Gastrocnemius medialis (tissue), 4 donors: Measurements from ENCODE around the gene RFTN1. TPM values are rescaled to one million over a fixed set of nuclear protein-coding genes. Genes with fewer than 3 reads are reported as not detected.

Experiments used
- ATAC-seq, 2 donors: fragments of 150-250 bp; one replicate each; pipeline ENCODE4 v1.9.1; 2016
- DNase-seq, 2 donors: peaks; one replicate each; pipeline ENCODE4 v3.0.0-alpha.2; 2019
- H3K27ac ChIP-seq, 4 donors: fragments of 200-600 bp; sonication (generic); 1 replicate in 1 of 4; 2 replicates in 3 of 4; pipeline ENCODE4 v1.5.1; 2016 to 2018; ENCODE audit warnings: mild to moderate bottlenecking in 2 of 4, moderate library complexity in 1 of 4
- H3K27me3 ChIP-seq, 3 donors: fragments of 200-600 bp; sonication (generic) in 2 of 3; 1 replicate in 1 of 3; 2 replicates in 2 of 3; pipeline versions ENCODE4 v1.5.1 to v1.6.0; 2016 to 2019; ENCODE audit warnings: mild to moderate bottlenecking in 1 of 3, moderate library complexity in 1 of 3
- H3K36me3 ChIP-seq, 2 donors: fragments of 200-600 bp; sonication (generic) in 1 of 2; one replicate each; pipeline ENCODE4 v1.5.1; 2017 to 2018
- H3K4me1 ChIP-seq, 2 donors: fragments of 200-600 bp; sonication (generic) in 1 of 2; one replicate each; pipeline ENCODE4 v1.5.1; 2016 to 2017; ENCODE audit warnings: mild to moderate bottlenecking in 2 of 2
- H3K4me3 ChIP-seq, 4 donors: fragments of 200-600 bp; sonication (generic) in 3 of 4; 1 replicate in 1 of 4; 2 replicates in 3 of 4; pipeline ENCODE4 v1.5.1; 2016 to 2019; ENCODE audit warnings: mild to moderate bottlenecking in 2 of 4
- H3K9me3 ChIP-seq, 3 donors: fragments of 200-600 bp; sonication (generic) in 2 of 3; 1 replicate in 1 of 3; 2 replicates in 2 of 3; pipeline ENCODE4 v1.5.1; 2016 to 2019
- CTCF ChIP-seq, 5 experiments: fragments of 450-650 bp in 3 of 5; fragments of 200-600 bp in 2 of 5; sonication (generic) in 2 of 5; IDR thresholded peaks in 4 of 5; conservative IDR thresholded peaks in 1 of 5; 1 replicate in 4 of 5; 2 replicates in 1 of 5; pipeline ENCODE4 v1.5.1; 2016 to 2019; ENCODE audit warnings: antibody characterized with exemption in 5 of 5, mild to moderate bottlenecking in 3 of 5, moderate library complexity in 3 of 5
- POLR2A ChIP-seq, 2 donors: fragments of 450-650 bp; IDR thresholded peaks; one replicate each; pipeline ENCODE4 v1.6.1; 2017; ENCODE audit warnings: antibody characterized with exemption in 2 of 2, mild to moderate bottlenecking in 2 of 2, moderate library complexity in 2 of 2
- in situ Hi-C, 4 donors: fragments of 200-750 bp; cut with MboI; loops; one replicate each; pipeline versions ENCODE4 v1.15.0 to v1.8.0; 2017; ENCODE audit warnings: low sequenced_read_pairs in 4 of 4
- intact Hi-C: fragments of 100-400 bp; cut with DNase I; formaldehyde crosslinking; loops from one replicate; pipeline ENCODE4 v1.15.1; 2023; ENCODE audit warnings: low total_unique reads
- total RNA-seq, 4 donors: library from RNA; depleted of rRNA; stranded (reverse); fragments of >200 nt; gene quantifications; one replicate each; pipeline versions ENCODE4 v1.1.0 to v1.2.3, GENCODE V29; 2016

Gene RFTN1
- total RNA-seq, 4 donors from 2014 or later, result 10.7 to 22.8 (median 11.7) TPM

DNA sequence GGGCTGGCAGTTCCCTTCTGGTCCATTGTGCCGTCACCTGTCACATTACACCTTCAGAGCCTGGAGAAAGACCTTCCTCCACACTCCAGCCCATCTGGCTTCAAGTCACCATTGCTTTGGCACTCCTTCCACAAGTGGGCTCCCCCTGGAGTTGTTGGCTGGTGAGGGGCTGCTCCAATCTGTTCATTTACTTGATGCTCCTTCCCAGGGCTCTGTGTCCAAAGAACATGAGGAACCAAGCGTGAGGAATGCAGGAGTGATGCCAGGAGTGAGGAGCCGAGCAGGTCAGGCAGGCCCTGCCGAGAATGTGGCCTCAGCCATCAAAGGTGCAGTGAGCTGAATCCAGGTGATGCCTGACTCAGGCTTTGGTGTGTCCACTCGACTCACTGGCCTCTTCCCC is 191.3 kb downstream of the RFTN1 start:
- no peak for TF ChIP-seq CTCF (IDR thresholded peaks at IDR 0.05 in 4 of 5, conservative IDR thresholded peaks at IDR 0.05 in 1 of 5)
- no peak for TF ChIP-seq POLR2A (IDR thresholded peaks at IDR 0.05)
- peaks cover 0 to 3% of the 10 kb centered on the region in 2 donors for H3K4me1 ChIP-seq
- no peak overlapping the region for H3K27ac ChIP-seq
- no peak for DNase-seq
- peaks cover 0 to 17% of the 10 kb centered on the region in 2 donors for H3K36me3 ChIP-seq
- no peak for ATAC-seq
- H3K4me3 ChIP-seq, result no peak overlapping the region
- no peaks in the 10 kb centered on the region for H3K27me3 ChIP-seq
- intact Hi-C loops, result no loop called here
- in situ Hi-C loops, result no loop called here
- H3K9me3 ChIP-seq, result no peaks in the 10 kb centered on the region

GRCh38 chr3:16320711-16321110 is 192.8 kb downstream of the RFTN1 start:
- intact Hi-C loops (no loop called here), in situ Hi-C loops (no loop called here)
- ATAC-seq (no peak), DNase-seq (no peak)
- Histone ChIP-seq H3K4me1 (peaks cover 3 to 4% of the 10 kb centered on the region in 2 donors), H3K27ac (no peak overlapping the region), H3K4me3 (no peak overlapping the region), H3K9me3 (no peaks in the 10 kb centered on the region), H3K27me3 (no peaks in the 10 kb centered on the region), H3K36me3 (peaks cover 0 to 12% of the 10 kb centered on the region in 2 donors)
- TF ChIP-seq CTCF (IDR thresholded peaks at IDR 0.05 in 4 of 5, conservative IDR thresholded peaks at IDR 0.05 in 1 of 5) (no peak), POLR2A (IDR thresholded peaks at IDR 0.05) (no peak)

GRCh38 chr3:16319723-16320122 is 193.8 kb downstream of the RFTN1 start:
- H3K9me3 ChIP-seq, result no peaks in the 10 kb centered on the region
- no peak overlapping the region for H3K4me3 ChIP-seq
- in situ Hi-C loops (loop anchor here in 1 of 4 donors (10.0 kb wide), 1 partner anchor 55 kb away; no protein-coding TSS in a partner anchor), intact Hi-C loops (no loop called here)
- peaks cover 0 to 12% of the 10 kb centered on the region in 2 donors for H3K36me3 ChIP-seq
- H3K4me1 ChIP-seq, result peaks cover 3 to 4% of the 10 kb centered on the region in 2 donors
- no peak for DNase-seq
- H3K27me3 ChIP-seq, result no peaks in the 10 kb centered on the region
- no peak for TF ChIP-seq CTCF (IDR thresholded peaks at IDR 0.05 in 4 of 5, conservative IDR thresholded peaks at IDR 0.05 in 1 of 5)
- no peak for TF ChIP-seq POLR2A (IDR thresholded peaks at IDR 0.05)
- no peak overlapping the region for H3K27ac ChIP-seq
- ATAC-seq, result no peak

- no peak for DNase-seq
- TF ChIP-seq POLR2A (IDR thresholded peaks at IDR 0.05) (no peak), CTCF (IDR thresholded peaks at IDR 0.05 in 4 of 5, conservative IDR thresholded peaks at IDR 0.05 in 1 of 5) (peak in 3 of 5 experiments; percentile 8 to 31 (median 27))
- Histone ChIP-seq H3K36me3 (peaks cover 0 to 12% of the 10 kb centered on the region in 2 donors), H3K27ac (no peak overlapping the region), H3K27me3 (no peaks in the 10 kb centered on the region), H3K4me3 (no peak overlapping the region), H3K9me3 (no peaks in the 10 kb centered on the region), H3K4me1 (peaks cover 3 to 4% of the 10 kb centered on the region in 2 donors)
- no peak for ATAC-seq
- in situ Hi-C loops, result loop anchor here in 1 of 4 donors (10.0 kb wide), 1 partner anchor 55 kb away; no protein-coding TSS in a partner anchor
- intact Hi-C loops, result no loop called here
These were observed 194.2 kb downstream of the RFTN1 start for GRCh38 chr3:16319307-16319706.

DNA sequence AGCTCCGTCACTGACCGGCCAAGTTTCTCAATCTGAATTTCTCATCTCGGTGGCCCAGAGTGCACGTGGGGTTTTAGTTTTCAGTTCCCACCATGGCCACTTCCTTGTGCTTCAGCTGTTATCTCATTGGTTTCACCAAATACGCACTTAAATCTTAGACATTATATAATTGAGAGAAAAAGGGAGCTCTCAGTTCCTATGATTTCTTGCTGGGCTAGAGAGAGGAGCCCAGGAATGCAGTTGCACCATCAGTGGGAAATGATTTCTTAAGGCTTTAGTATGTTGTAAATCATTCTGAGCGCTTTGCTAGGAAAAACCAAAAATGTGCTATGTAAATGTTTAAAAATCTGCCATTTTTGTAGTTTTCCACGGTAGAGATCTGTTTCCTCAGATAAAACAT is 195.3 kb downstream of the RFTN1 start:
- in situ Hi-C loops, result loop anchor here in 1 of 4 donors (10.0 kb wide), 1 partner anchor 57 kb away; no protein-coding TSS in a partner anchor
- no peaks in the 10 kb centered on the region for H3K27me3 ChIP-seq
- intact Hi-C loops, result no loop called here
- no peak for DNase-seq
- peaks cover 0 to 19% of the 10 kb centered on the region in 2 donors for H3K36me3 ChIP-seq
- H3K27ac ChIP-seq, result no peak overlapping the region
- TF ChIP-seq CTCF (IDR thresholded peaks at IDR 0.05 in 4 of 5, conservative IDR thresholded peaks at IDR 0.05 in 1 of 5) (no peak), POLR2A (IDR thresholded peaks at IDR 0.05) (no peak)
- ATAC-seq, result no peak
- H3K9me3 ChIP-seq, result no peaks in the 10 kb centered on the region
- peaks cover 3 to 4% of the 10 kb centered on the region in 2 donors for H3K4me1 ChIP-seq
- H3K4me3 ChIP-seq, result no peak overlapping the region
